GM18511 (cell line): ENCODE data around the gene COL4A1.

ENCODE experiments used
- ATAC-seq: cut with Tn5 transposase; IDR thresholded peaks from one replicate; pipeline ENCODE4 v1.9.1; 2021; ENCODE audit warnings: mild to moderate bottlenecking, moderate library complexity; ENCODE audit not compliant: unreplicated experiment

The COL4A1 gene

GRCh38 chr13:110244071-110244830, 62.7 kb downstream of the COL4A1 start:
- no peak for ATAC-seq

DNA sequence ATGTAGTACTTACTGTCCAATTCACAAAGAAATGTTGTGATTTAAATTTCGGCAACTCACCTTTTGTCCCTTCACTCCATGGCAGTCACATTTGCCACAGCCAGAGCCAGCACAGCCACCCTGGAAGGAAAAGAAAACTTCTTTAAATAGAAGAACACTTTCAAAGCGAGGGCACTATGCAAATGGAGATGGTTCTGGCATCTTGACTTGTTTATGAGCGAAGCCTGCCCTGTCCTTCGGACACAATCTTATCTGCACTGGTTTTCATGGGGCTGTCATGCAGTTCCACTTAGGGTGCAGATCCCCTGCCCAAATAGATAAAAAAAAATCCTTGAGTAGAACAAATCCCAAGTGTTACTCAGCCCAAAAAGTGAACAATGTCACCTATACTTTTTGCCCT, 64.3 kb downstream of the COL4A1 start:
- ATAC-seq, result no peak

- no peak for ATAC-seq
These were observed 66.0 kb downstream of the COL4A1 start for GRCh38 chr13:110240943-110241342.

- ATAC-seq, result no peak
These were observed 66.6 kb downstream of the COL4A1 start for GRCh38 chr13:110240352-110240751.

- no peak for ATAC-seq
These were observed 67.5 kb downstream of the COL4A1 start for GRCh38 chr13:110239280-110240125.

DNA sequence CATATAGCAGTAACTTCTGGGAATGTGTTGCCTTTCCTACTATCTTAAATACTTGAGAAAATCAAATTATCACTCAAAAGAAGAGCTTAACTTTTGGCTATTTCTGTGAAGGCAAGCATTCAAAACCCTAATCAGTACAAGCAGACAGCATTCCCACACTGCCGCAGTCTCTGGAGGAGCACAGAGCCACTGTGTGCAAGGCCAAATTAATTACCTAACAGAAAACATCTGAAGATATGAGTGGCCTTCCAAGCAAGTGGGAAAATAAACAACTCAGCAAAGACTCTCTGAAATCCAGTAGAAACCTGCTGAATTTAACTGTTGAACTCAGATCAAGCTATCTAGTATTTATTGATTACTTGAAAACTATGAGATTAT, 68.2 kb downstream of the COL4A1 start:
- no peak for ATAC-seq

- ATAC-seq, result no peak
These were observed 68.8 kb downstream of the COL4A1 start for GRCh38 chr13:110237875-110238817.

GRCh38 chr13:110236831-110237261, 70.1 kb downstream of the COL4A1 start:
- ATAC-seq, result no peak

DNA sequence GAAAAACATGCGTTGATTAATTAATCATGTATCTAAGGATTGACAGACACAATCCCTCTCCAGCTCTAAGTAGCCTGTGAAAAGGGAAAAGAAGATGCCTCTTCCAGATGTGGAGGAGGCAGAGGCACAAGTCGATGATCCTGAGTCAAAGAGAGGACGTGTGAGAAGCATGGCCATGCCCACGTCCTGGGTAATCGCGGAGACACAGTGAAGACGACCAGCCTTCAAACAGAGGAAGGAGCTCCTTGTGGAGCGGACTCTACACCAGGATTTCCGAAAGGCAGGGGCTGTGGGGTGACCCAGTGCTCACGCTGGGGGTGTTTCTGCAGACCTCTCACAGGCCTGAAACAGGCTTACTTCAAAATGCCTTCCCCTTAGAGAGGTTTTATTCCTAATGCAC, 70.5 kb downstream of the COL4A1 start:
- no peak for ATAC-seq

GRCh38 chr13:110234532-110234931, 72.4 kb downstream of the COL4A1 start:
- ATAC-seq, result no peak

DNA sequence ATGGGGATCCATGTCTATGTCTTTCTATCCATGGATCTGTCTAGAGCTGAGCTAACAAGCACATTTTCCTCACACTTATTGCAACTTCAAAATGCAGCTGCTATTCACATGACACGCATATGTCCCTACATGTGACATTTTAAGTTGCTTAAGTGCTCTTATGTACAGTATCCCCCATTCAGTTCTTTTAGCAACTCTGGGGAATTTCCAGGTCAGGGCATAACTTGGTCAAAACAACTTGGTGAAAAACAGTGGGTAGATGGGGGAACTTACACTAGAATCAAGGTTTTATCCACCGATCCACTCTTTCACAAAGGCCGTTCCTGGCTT, 73.0 kb downstream of the COL4A1 start:
- no peak for ATAC-seq

GRCh38 chr13:110233181-110233950, 73.6 kb downstream of the COL4A1 start:
- ATAC-seq, result no peak

DNA sequence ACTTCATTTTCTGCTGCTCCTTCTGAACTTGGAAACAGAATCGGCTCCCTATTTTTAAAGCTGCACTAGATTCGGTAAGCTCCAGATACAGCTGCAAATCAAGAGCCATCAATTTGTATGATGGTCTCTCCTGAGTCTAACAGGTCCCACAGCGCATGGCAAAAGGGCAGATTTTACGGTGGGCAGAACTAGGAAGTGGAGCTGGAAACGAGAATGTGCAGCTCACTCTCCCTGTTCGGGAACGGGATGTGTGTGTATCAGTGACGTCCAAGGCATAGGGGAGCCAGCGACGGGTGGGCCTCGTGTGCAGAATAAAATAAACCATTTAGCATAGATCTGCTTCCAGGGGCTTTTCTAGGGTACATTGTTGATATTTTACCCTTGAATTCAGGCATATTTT, 74.2 kb downstream of the COL4A1 start:
- no peak for ATAC-seq

- no peak for ATAC-seq
These were observed 74.8 kb downstream of the COL4A1 start for GRCh38 chr13:110232142-110232541.

- ATAC-seq, result no peak
These were observed 75.5 kb downstream of the COL4A1 start for GRCh38 chr13:110231348-110232047.

DNA sequence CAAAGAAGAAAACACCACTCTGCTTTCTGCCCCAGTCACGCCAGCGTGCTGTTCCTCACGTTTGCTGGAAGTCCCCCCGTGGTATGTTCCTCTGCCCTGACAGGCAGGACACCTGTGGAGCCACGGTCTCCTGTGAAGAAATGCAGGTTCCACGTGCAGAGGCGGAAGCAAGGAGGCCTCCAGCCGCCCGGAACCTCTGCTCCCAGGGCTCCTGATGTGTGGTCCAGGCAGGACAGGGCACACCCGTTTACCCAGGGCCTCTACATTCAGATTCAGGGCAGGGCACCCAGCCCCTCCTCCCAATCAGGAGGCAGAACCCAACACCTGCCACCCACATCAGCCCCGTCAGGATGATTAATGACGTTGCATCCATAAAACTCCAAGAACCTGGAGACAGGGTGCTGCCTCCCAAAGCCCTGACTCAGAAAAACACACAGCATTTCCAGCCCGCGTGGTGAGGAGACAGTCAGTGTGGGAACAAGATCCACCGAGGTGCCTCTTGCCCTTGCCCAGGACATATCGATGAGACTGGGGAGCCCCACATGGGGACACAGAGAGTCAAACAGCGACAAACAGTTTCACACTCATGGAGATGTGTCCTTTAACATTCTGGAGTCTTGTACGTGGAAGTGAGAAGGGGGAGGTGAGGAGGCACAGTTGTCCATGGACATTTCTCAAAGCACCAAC, 76.2 kb downstream of the COL4A1 start:
- ATAC-seq, result no peak

DNA sequence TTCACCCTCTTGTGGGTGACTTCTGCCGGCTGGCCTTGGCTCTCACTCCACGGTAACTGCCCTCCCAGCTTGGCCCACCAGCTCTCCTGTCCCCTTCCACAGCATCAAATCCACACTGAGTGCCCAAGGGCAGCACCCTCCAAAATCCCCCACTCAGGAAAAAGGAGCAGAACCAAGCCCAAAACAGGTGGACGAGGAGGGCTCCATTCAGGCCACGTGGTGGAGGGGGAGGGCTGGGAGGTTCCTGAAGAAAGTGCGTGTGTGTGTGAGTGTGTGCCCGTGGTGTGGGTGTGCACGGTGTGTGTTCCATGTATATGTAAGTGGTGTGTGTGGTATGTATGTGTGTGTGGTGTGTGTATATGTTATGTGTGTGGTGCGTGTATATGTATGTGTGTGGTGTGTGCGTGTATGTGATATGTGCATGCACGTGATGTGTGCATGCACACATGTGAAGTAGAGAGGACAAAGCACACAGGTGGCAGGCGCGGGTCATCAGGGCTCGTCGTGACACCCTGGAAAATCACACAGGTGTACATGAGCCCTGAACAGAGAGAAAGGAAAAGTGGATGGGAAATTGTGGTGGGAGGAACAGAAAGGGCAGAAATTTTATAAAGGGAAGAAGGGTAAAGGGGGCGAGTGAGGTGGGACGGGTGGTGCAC, 76.9 kb downstream of the COL4A1 start:
- ATAC-seq, result no peak

DNA sequence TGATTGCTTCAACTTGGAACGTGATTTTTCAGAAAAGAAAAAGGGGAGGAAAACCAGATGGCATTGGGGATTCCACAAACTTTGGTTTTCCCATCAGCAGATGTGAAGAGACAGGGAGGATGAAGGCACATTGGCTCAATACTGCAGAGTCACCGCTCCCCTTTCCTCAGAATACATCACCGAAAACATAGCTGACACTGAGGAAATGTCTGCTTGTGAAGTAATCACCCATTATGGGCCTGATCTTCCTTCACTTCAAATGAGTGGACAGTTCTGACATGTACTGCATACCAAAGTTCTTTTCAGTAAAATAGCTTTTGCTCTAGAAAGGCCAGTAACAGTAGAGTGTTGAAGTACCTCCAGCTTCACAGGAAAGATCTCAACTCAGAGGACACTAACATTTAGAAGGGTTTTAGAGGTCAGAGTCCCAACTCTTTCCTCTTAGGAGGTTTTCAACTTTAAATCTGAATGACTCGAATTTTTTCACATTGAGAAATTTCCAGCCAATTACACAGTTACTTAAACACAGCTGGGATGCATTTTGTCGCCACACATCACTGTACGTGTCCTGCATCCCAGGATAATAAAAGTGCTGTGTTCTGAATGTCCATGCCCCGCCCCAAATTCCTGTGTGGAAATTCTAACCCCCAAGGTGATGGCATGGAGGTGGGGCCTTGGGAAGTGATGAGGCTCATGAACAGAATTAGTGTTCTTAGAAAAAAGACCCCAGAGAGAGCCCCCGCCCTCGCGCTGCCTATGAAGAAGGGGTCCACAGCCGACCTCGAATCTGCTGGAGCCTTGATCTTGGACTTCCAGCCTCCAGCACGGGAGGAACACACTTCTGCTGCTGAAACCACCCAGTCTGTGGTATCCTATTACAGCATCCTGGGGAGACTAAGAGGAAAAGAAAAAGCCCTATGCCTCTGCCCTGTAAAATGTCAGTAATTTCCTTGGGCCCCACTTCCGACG, 77.7 kb downstream of the COL4A1 start:
- no peak for ATAC-seq
